ENCODE data around the gene PPP1R27. TPM values are rescaled to one million over a fixed set of nuclear protein-coding genes. Genes with fewer than 3 reads are reported as not detected.

Gene PPP1R27
- total RNA-seq, 4 donors from 2014 or later, result 2.6 TPM; not detected in 3

GRCh38 chr17:81871387-81872230 is 36.8 kb upstream of the PPP1R27 start:
- TF ChIP-seq EP300 (IDR thresholded peaks at IDR 0.05) (peak; percentile 84 to 98), POLR2A (IDR thresholded peaks at IDR 0.05) (peak; percentile 97 to 98)
- TF ChIP-seq, protein P1, sequence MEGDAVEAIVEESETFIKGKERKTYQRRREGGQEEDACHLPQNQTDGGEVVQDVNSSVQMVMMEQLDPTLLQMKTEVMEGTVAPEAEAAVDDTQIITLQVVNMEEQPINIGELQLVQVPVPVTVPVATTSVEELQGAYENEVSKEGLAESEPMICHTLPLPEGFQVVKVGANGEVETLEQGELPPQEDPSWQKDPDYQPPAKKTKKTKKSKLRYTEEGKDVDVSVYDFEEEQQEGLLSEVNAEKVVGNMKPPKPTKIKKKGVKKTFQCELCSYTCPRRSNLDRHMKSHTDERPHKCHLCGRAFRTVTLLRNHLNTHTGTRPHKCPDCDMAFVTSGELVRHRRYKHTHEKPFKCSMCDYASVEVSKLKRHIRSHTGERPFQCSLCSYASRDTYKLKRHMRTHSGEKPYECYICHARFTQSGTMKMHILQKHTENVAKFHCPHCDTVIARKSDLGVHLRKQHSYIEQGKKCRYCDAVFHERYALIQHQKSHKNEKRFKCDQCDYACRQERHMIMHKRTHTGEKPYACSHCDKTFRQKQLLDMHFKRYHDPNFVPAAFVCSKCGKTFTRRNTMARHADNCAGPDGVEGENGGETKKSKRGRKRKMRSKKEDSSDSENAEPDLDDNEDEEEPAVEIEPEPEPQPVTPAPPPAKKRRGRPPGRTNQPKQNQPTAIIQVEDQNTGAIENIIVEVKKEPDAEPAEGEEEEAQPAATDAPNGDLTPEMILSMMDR (IDR thresholded peaks at IDR 0.05), result peak; percentile 45 to 72 (median 47)
- no peaks in the 10 kb centered on the region for H3K9me3 ChIP-seq
- DNase-seq (ENCODE audit: low spot score in 2 of 2), result peak; percentile 90 to 92
- peaks cover 0 to 30% (median 17%) of the 10 kb centered on the region in 3 donors for H3K36me3 ChIP-seq
- no peaks in the 10 kb centered on the region for H3K27me3 ChIP-seq
- H3K27ac ChIP-seq, result peak overlapping the region; percentile 93 to 99 (median 98)
- WGBS, 2 donors, result 0% methylated on average over 47 of the region's 86 CpGs; no CpG with 5 or more reads in 1 of the 2 donors
- H3K4me1 ChIP-seq, result peaks cover 0 to 56% (median 40%) of the 10 kb centered on the region in 4 donors
- H3K4me3 ChIP-seq, result peak overlapping the region; percentile 67 to 93 (median 86)

- H3K27me3 ChIP-seq, result no peaks in the 10 kb centered on the region
- H3K4me1 ChIP-seq, result peaks cover 0 to 62% (median 40%) of the 10 kb centered on the region in 4 donors
- H3K36me3 ChIP-seq, result peaks cover 0 to 36% (median 17%) of the 10 kb centered on the region in 3 donors
- H3K9me3 ChIP-seq, result no peaks in the 10 kb centered on the region
- DNase-seq (ENCODE audit: low spot score in 2 of 2), result no peak
- WGBS, 2 donors, result no CpG with 5 or more reads among the region's 64 CpGs
- peak within 1 kb of the TSS; percentile 81 to 97 (median 92) for H3K4me3 ChIP-seq
- TF ChIP-seq EP300 (IDR thresholded peaks at IDR 0.05), result no peak
- TF ChIP-seq POLR2A (IDR thresholded peaks at IDR 0.05), result no peak
- TF ChIP-seq, protein P1 (IDR thresholded peaks at IDR 0.05), result no peak
- peak within 1 kb of the TSS; percentile 93 to 99 (median 98) for H3K27ac ChIP-seq
These were observed 36.1 kb upstream of the PPP1R27 start, which contains the start of gene ARHGDIA for GRCh38 chr17:81870981-81871386. Gene ARHGDIA, minus strand, starts transcription at chr17:81871337. Its CDS starts 1,407 bp downstream, at chr17:81869930.

DNA sequence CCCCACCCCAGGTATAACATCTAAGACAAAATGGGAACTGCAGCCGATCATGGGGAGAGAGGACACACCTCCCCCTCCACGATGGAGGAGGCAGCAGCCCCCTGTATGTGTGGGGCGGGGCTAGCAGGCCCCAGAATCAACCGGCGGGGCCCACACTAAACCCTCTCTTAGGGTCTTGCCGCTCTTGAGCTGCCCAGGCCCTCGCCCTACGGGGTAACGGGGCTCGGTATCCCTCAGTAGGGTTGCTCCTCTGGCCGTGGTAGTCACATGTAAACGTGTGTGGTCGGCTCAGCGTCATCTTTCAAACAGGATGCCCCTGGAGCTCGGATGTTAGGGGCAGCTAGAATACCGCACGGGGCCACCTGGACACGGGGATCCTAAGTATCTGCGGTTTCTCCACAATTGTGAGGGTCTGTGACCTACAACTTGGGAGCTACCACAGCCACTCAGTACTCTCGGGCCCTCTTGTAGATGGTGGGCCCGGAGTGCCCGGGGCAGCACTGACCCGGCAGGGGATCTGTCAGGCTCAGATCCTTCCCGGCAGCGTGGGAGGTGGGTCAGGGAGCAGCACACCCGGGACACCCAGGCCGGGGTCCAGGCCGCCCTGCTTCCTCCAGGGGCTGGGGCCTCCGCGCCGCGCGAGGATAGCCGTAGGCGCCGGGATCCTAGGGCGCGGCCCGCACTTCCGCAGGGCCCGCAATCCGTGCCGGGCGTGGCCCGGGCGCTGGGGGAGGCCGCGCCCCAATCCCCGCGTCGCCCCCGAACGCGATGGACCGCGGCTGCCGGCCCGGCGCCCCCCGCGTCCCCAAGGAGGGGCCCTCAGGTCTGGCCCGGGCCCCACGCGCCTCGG is 35.5 kb upstream of the PPP1R27 start:
- no peaks in the 10 kb centered on the region for H3K27me3 ChIP-seq
- H3K27ac ChIP-seq, result peak overlapping the region; percentile 88 to 99 (median 96)
- H3K4me1 ChIP-seq, result peaks cover 0 to 68% (median 40%) of the 10 kb centered on the region in 4 donors
- H3K9me3 ChIP-seq, result no peaks in the 10 kb centered on the region
- no peak for DNase-seq (ENCODE audit: low spot score in 2 of 2)
- TF ChIP-seq POLR2A (IDR thresholded peaks at IDR 0.05), result no peak
- no peak for TF ChIP-seq EP300 (IDR thresholded peaks at IDR 0.05)
- TF ChIP-seq, protein P1 (IDR thresholded peaks at IDR 0.05), result no peak
- peaks cover 0 to 42% (median 17%) of the 10 kb centered on the region in 3 donors for H3K36me3 ChIP-seq
- peak overlapping the region; percentile 71 to 97 (median 92) for H3K4me3 ChIP-seq
- 2% methylated on average over 18 to 35 of the region's 65 CpGs for WGBS, 2 donors

DNA sequence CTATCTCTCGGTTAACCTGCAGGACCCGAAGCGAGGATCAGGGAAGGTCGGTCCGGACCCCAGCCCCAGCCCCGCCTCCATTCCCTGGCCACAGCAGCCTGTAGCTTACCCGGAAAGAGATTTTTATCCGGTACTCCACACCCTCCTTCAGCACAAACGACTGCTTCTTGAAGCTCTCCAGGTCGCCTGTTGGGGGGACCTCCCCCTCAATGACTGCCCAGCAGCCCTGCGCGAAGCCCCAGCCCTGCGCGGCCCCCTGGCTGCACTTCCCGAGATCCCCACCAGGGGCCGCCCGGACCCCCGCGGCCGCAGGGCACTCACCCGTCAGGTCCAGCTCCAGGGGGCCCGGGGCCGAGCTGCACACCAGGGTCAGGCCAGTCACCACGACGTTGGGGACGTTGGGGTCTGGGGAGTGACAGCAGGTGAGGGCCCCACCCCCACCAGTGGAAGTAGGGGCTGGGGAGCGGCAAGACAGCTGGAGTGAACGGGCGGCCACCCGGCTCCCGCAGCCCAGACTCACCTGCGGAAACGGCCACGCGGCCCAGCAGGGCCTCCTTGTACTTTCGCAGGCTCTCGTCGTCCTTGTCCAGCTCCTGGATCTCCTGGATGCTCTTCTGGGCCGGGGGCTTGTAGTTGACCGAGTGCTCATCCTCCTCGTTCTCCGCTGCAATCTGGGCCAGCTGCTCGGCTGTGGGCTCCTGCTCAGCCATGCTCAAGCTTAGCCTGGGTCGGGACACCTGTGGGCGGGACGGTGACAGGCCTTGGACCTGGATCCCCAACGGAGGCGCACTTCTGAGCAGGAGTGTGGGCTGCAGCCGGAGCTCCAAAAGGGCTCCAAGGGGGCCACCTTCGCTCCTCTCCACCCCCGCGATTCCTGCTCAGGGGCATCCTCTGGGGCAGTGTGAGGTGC is 34.6 kb upstream of the PPP1R27 start:
- Histone ChIP-seq H3K36me3 (peaks cover 0 to 51% (median 17%) of the 10 kb centered on the region in 3 donors), H3K9me3 (no peaks in the 10 kb centered on the region), H3K27me3 (no peaks in the 10 kb centered on the region), H3K4me1 (peaks cover 0 to 68% (median 40%) of the 10 kb centered on the region in 4 donors), H3K4me3 (peak overlapping the region; percentile 71 to 97 (median 92)), H3K27ac (peak overlapping the region; percentile 88 to 99 (median 96))
- no peak for DNase-seq (ENCODE audit: low spot score in 2 of 2)
- WGBS, 2 donors, result 33 to 41% methylated on average over 30 to 34 of the region's 52 CpGs
- TF ChIP-seq EP300 (IDR thresholded peaks at IDR 0.05), result no peak
- TF ChIP-seq, protein P1 (IDR thresholded peaks at IDR 0.05), result peak; percentile 76 to 94 (median 87)

Data from tibial nerve (tissue), 4 donors.